DOHH2 (cell line): ENCODE measurements around the gene C9orf50.
"Not testable (repeated sequence)": the region's sequence is repeated elsewhere in the genome, so short reads cannot be mapped to it uniquely, and the experiment has no call there.

ENCODE experiments used
- H3F3A ChIP-seq: fragments of 200-600 bp; sonication (generic), shearing (Covaris generic); 2 replicates; pipeline ENCODE4 v1.6.0; 2016; ENCODE audit warnings: antibody characterized with exemption, mild to moderate bottlenecking; ENCODE audit not compliant: control insufficient read depth, insufficient read depth
- H3K27ac ChIP-seq: fragments of 200-600 bp; sonication (generic); 2 replicates; pipeline ENCODE4 v1.5.1; 2014; ENCODE audit warnings: low read depth, mild to moderate bottlenecking, low read length, moderate library complexity
- H3K27me3 ChIP-seq: fragments of 200-600 bp; sonication (generic); 2 replicates; pipeline ENCODE4 v1.6.1; 2014; ENCODE audit warnings: mild to moderate bottlenecking, low read length, mixed read lengths; ENCODE audit not compliant: control insufficient read depth
- H3K36me3 ChIP-seq: fragments of 200-600 bp; sonication (generic); 2 replicates; pipeline ENCODE4 v1.6.1; 2014; ENCODE audit warnings: mild to moderate bottlenecking, low read length, moderate library complexity, mixed read lengths; ENCODE audit not compliant: control insufficient read depth
- H3K4me1 ChIP-seq: fragments of 200-600 bp; sonication (generic); 2 replicates; pipeline ENCODE4 v1.6.1; 2014; ENCODE audit warnings: mild to moderate bottlenecking, low read length, mixed read lengths; ENCODE audit not compliant: control insufficient read depth
- H3K4me2 ChIP-seq: fragments of 200-600 bp; sonication (generic); 2 replicates; pipeline ENCODE4 v1.6.0; 2014; ENCODE audit warnings: mild to moderate bottlenecking, low read length, moderate library complexity
- H3K4me3 ChIP-seq: fragments of 200-600 bp; sonication (generic); 2 replicates; pipeline ENCODE4 v1.5.1; 2014; ENCODE audit warnings: mild to moderate bottlenecking, low read length, mixed read lengths
- H3K79me2 ChIP-seq: fragments of 200-600 bp; sonication (generic); 2 replicates; pipeline ENCODE4 v1.6.1; 2014; ENCODE audit warnings: mild to moderate bottlenecking, low read length, mixed read lengths; ENCODE audit not compliant: control insufficient read depth
- H3K9me2 ChIP-seq: fragments of 200-600 bp; sonication (generic); replicated peaks from 2 replicates; pipeline ENCODE4 v1.6.1; 2014; ENCODE audit warnings: mild to moderate bottlenecking, low read length, mixed read lengths; ENCODE audit not compliant: control insufficient read depth
- H3K9me3 ChIP-seq: fragments of 200-600 bp; sonication (generic); 2 replicates; pipeline ENCODE4 v1.6.1; 2014; ENCODE audit warnings: antibody characterized with exemption, low read length, mixed read lengths; ENCODE audit not compliant: control insufficient read depth, insufficient read depth
- H4K20me1 ChIP-seq: fragments of 200-600 bp; sonication (generic); 2 replicates; pipeline ENCODE4 v1.6.0; 2014; ENCODE audit warnings: low read depth, mild to moderate bottlenecking, antibody characterized with exemption, low read length, moderate library complexity; ENCODE audit not compliant: control insufficient read depth, insufficient read depth
- EZH2phosphoT487 ChIP-seq: fragments of 200-600 bp; sonication (generic); IDR thresholded peaks from 2 replicates; pipeline ENCODE4 v1.6.1; 2017; ENCODE audit warnings: borderline replicate concordance, mild to moderate bottlenecking, antibody characterized with exemption, low read length, moderate library complexity, mixed read lengths
- TF ChIP-seq, protein P1 (sequence below): fragments of 200-600 bp; sonication (generic); IDR thresholded peaks from one replicate; pipeline ENCODE4 v1.5.1; 2014; ENCODE audit warnings: antibody characterized with exemption, mild to moderate bottlenecking, low read depth, low read length; ENCODE audit not compliant: poor library complexity, severe bottlenecking

The C9orf50 gene

DNA sequence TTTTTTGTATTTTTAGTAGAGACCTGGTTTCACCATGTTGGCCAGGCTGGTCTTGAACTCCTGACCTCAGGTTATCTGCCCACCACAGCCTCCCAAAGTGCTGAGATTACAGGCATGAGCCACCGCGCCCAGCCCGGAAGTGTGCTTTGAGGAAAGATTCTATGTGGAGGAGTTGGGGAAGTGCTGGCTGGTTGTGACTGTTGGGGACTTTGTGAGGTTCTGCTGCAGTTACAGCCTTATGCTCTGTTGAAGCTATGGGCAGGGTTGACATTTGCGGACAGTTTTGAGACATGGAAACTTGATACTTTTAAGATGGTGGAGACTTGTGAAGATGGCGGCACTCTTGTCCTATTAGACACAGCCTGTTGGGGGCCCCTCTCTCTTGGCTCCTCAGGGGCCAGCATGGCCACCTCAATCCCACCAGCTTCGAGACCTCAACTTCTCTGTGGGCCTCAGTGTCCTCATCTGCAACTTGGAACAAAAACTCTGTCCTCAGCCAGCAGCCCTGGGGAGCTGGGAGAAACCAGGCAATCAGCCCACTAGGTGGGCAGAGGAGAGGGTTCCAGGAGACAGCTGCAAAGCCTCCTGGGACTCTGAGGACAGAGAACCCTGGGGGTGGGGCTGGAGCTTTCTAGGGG is 24.9 kb downstream of the C9orf50 start:
- Histone ChIP-seq H3K9me2 (no peaks in the 10 kb centered on the region), H3K27me3 (peaks cover 38% of the 10 kb centered on the region), H3K27ac (no peak overlapping the region), H3K4me1 (peaks cover 4% of the 10 kb centered on the region), H4K20me1 (no peaks in the 10 kb centered on the region), H3K9me3 (no peaks in the 10 kb centered on the region), H3F3A (no peaks in the 10 kb centered on the region), H3K79me2 (no peaks in the 10 kb centered on the region), H3K36me3 (no peaks in the 10 kb centered on the region), H3K4me3 (no peak overlapping the region), H3K4me2 (no peak overlapping the region)
- TF ChIP-seq, protein P1, sequence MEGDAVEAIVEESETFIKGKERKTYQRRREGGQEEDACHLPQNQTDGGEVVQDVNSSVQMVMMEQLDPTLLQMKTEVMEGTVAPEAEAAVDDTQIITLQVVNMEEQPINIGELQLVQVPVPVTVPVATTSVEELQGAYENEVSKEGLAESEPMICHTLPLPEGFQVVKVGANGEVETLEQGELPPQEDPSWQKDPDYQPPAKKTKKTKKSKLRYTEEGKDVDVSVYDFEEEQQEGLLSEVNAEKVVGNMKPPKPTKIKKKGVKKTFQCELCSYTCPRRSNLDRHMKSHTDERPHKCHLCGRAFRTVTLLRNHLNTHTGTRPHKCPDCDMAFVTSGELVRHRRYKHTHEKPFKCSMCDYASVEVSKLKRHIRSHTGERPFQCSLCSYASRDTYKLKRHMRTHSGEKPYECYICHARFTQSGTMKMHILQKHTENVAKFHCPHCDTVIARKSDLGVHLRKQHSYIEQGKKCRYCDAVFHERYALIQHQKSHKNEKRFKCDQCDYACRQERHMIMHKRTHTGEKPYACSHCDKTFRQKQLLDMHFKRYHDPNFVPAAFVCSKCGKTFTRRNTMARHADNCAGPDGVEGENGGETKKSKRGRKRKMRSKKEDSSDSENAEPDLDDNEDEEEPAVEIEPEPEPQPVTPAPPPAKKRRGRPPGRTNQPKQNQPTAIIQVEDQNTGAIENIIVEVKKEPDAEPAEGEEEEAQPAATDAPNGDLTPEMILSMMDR, result no peak
- no peak for TF ChIP-seq EZH2phosphoT487

- peaks cover 4% of the 10 kb centered on the region for H3K4me1 ChIP-seq
- no peaks in the 10 kb centered on the region for H3K9me3 ChIP-seq
- no peak overlapping the region for H3K4me3 ChIP-seq
- H4K20me1 ChIP-seq, result no peaks in the 10 kb centered on the region
- H3K9me2 ChIP-seq, result no peaks in the 10 kb centered on the region
- H3F3A ChIP-seq, result no peaks in the 10 kb centered on the region
- H3K79me2 ChIP-seq, result no peaks in the 10 kb centered on the region
- H3K27ac ChIP-seq, result no peak overlapping the region
- H3K36me3 ChIP-seq, result no peaks in the 10 kb centered on the region
- TF ChIP-seq, protein P1, result no peak
- TF ChIP-seq EZH2phosphoT487, result no peak
- H3K4me2 ChIP-seq, result no peak overlapping the region
- peaks cover 34% of the 10 kb centered on the region for H3K27me3 ChIP-seq
Observed at GRCh38 chr9:129595311-129595741, 25.6 kb downstream of the C9orf50 start.

GRCh38 chr9:129594632-129595031 is 26.3 kb downstream of the C9orf50 start:
- no peak overlapping the region for H3K4me2 ChIP-seq
- TF ChIP-seq, protein P1, result no peak
- no peak for TF ChIP-seq EZH2phosphoT487
- H3F3A ChIP-seq, result no peaks in the 10 kb centered on the region
- no peaks in the 10 kb centered on the region for H4K20me1 ChIP-seq
- peaks cover 4% of the 10 kb centered on the region for H3K4me1 ChIP-seq
- H3K9me3 ChIP-seq, result no peaks in the 10 kb centered on the region
- H3K9me2 ChIP-seq, result no peaks in the 10 kb centered on the region
- no peak overlapping the region for H3K27ac ChIP-seq
- no peak overlapping the region for H3K4me3 ChIP-seq
- H3K27me3 ChIP-seq, result peaks cover 34% of the 10 kb centered on the region
- H3K36me3 ChIP-seq, result no peaks in the 10 kb centered on the region
- no peaks in the 10 kb centered on the region for H3K79me2 ChIP-seq

- not testable (repeated sequence) for H3K36me3 ChIP-seq, H4K20me1 ChIP-seq
- H3K27me3 ChIP-seq, result peaks cover 30% of the 10 kb centered on the region
Observed at GRCh38 chr9:129592790-129593189, 28.1 kb downstream of the C9orf50 start.

More at GRCh38 chr9:129592790-129593189, 28.1 kb downstream of the C9orf50 start:
- not testable (repeated sequence) for H3K4me3 ChIP-seq, H3K4me2 ChIP-seq, H3K27ac ChIP-seq, H3F3A ChIP-seq, H3K4me1 ChIP-seq, H3K9me2 ChIP-seq, H3K9me3 ChIP-seq, H3K79me2 ChIP-seq
